B cell (primary cell): ENCODE results near the gene VPS13D. TPM values are rescaled to one million over a fixed set of nuclear protein-coding genes. Genes with fewer than 3 reads are reported as not detected.

Experiments used
- ATAC-seq: fragments of 200-7000 bp; cut with Tn5 transposase; one replicate; pipeline ENCODE4 v1.10.0; 2021; ENCODE audit warnings: low read depth, mild to moderate bottlenecking, moderate number of reproducible peaks, moderate library complexity
- CTCF ChIA-PET: fragments of 350-600 bp; sonication (Branson Sonifier 250); formaldehyde crosslinking; loops from one replicate; lab custom pipeline; 2021; ENCODE audit warnings: antibody characterized with exemption, inconsistent platforms; lab: Charles Lee
- POLR2A ChIA-PET: fragments of 350-600 bp; sonication (Branson Sonifier 250); formaldehyde crosslinking; loops from one replicate; lab custom pipeline; 2021; ENCODE audit warnings: antibody characterized with exemption; lab: Charles Lee
- DNase-seq: peaks from one replicate; pipeline ENCODE4 v3.0.0; 2013
- H2AFZ ChIP-seq: 2 replicates; pipeline ENCODE4 v1.6.1; 2012; ENCODE audit warnings: mild to moderate bottlenecking, low read depth, low read length; ENCODE audit not compliant: insufficient read depth, poor library complexity, severe bottlenecking
- H3K27ac ChIP-seq, 2 donors: 1 replicate in 1 of 2; 2 replicates in 1 of 2; pipeline ENCODE4 v1.5.1; 2012 to 2013; ENCODE audit warnings: low read length in 2 of 2, mild to moderate bottlenecking in 2 of 2, moderate library complexity in 1 of 2
- H3K27me3 ChIP-seq, 4 experiments: fragments of 200-600 bp in 1 of 4; sonication (generic) in 1 of 4; replicated peaks in 1 of 4; 1 replicate in 2 of 4; 2 replicates in 2 of 4; pipeline versions ENCODE4 v1.6.1 to v1.7.0; 2013 to 2016; ENCODE audit warnings: low read length in 3 of 4, mild to moderate bottlenecking in 2 of 4, mixed read lengths in 1 of 4, moderate library complexity in 1 of 4; ENCODE audit not compliant: insufficient read depth in 4 of 4, control insufficient read depth in 3 of 4; ENCODE audit errors: control extremely low read depth in 1 of 4
- H3K36me3 ChIP-seq, 2 experiments: replicated peaks in 1 of 2; 1 replicate in 1 of 2; 2 replicates in 1 of 2; pipeline versions ENCODE4 v1.6.1 to v1.7.1; 2013; ENCODE audit warnings: low read length in 1 of 2; ENCODE audit not compliant: insufficient read depth in 2 of 2, control insufficient read depth in 1 of 2; ENCODE audit errors: control extremely low read depth in 1 of 2, extremely low read depth in 1 of 2
- H3K4me1 ChIP-seq, 2 donors: fragments of 200-600 bp in 1 of 2; sonication (generic) in 1 of 2; 1 replicate in 1 of 2; 2 replicates in 1 of 2; pipeline versions ENCODE4 v1.5.1 to v1.6.1; 2013 to 2017; ENCODE audit warnings: low read length in 2 of 2; ENCODE audit not compliant: control insufficient read depth in 2 of 2, insufficient read depth in 2 of 2
- H3K4me2 ChIP-seq: replicated peaks from 2 replicates; pipeline ENCODE3; 2012; ENCODE audit warnings: mild to moderate bottlenecking, low read depth, low read length; ENCODE audit not compliant: poor library complexity, severe bottlenecking
- H3K4me3 ChIP-seq, 5 experiments: fragments of 200-600 bp in 1 of 5; sonication (generic) in 1 of 5; 1 replicate in 3 of 5; 2 replicates in 2 of 5; pipeline versions ENCODE4 v1.5.1 to v1.7.0; 2011 to 2016; ENCODE audit warnings: low read length in 4 of 5, mild to moderate bottlenecking in 4 of 5, low read depth in 2 of 5, control low read depth in 1 of 5, moderate library complexity in 1 of 5; ENCODE audit not compliant: insufficient read depth in 1 of 5; ENCODE audit errors: control extremely low read depth in 1 of 5, extremely low read depth in 1 of 5
- H3K79me2 ChIP-seq: fragments of 200-600 bp; sonication (generic); one replicate; pipeline ENCODE4 v1.6.0; 2016; ENCODE audit warnings: low read length; ENCODE audit not compliant: control insufficient read depth, insufficient read depth
- H3K9ac ChIP-seq: fragments of 200-600 bp; sonication (generic); 2 replicates; pipeline ENCODE4 v1.6.1; 2017; ENCODE audit warnings: mild to moderate bottlenecking, low read length, moderate library complexity
- H3K9me3 ChIP-seq, 3 donors: one replicate each; pipeline versions ENCODE4 v1.6.1 to v1.7.1; 2013; ENCODE audit warnings: low read length in 2 of 3; ENCODE audit not compliant: control insufficient read depth in 2 of 3, insufficient read depth in 1 of 3; ENCODE audit errors: control extremely low read depth in 1 of 3
- H4K20me1 ChIP-seq: 2 replicates; pipeline ENCODE4 v1.6.0; 2012; ENCODE audit warnings: mild to moderate bottlenecking, low read length; ENCODE audit not compliant: insufficient read depth, control insufficient read depth, poor library complexity, severe bottlenecking
- H3K27ac Mint-ChIP-seq: one replicate; pipeline ENCODE4 v1.8.0; 2021; ENCODE audit warnings: mixed read lengths
- H3K27me3 Mint-ChIP-seq: one replicate; pipeline ENCODE4 v1.8.0; 2021; ENCODE audit warnings: mixed read lengths
- H3K4me1 Mint-ChIP-seq: one replicate; pipeline ENCODE4 v1.8.0; 2021; ENCODE audit warnings: mixed read lengths
- H3K4me3 Mint-ChIP-seq: one replicate; pipeline ENCODE4 v1.8.0; 2021; ENCODE audit warnings: mixed read lengths
- H3K9me3 Mint-ChIP-seq: one replicate; pipeline ENCODE4 v1.8.0; 2022; ENCODE audit warnings: mixed read lengths; ENCODE audit not compliant: insufficient read depth
- CTCF ChIP-seq: fragments of 200-600 bp; IDR thresholded peaks from one replicate; pipeline ENCODE4 v1.8.0; 2022; ENCODE audit warnings: antibody characterized with exemption, mild to moderate bottlenecking
- EZH2 ChIP-seq: IDR thresholded peaks from 2 replicates; pipeline ENCODE4 v1.6.1; 2012; ENCODE audit warnings: borderline replicate concordance, low read depth, mild to moderate bottlenecking, moderate library complexity, low read length; ENCODE audit not compliant: insufficient read depth, poor library complexity, severe bottlenecking
- WGBS: methylation state at CpG from one replicate; pipeline ENCODE4 v1.1.5; 2013; ENCODE audit warnings: missing lambda C conversion rate; ENCODE audit not compliant: insufficient coverage; 5-methylcytosine and 5-hydroxymethylcytosine counted together
- intact Hi-C: fragments of 100-400 bp; cut with micrococcal nuclease; formaldehyde crosslinking; loops from one replicate; pipeline ENCODE4 v1.10.0; 2022
- polyA plus RNA-seq: library from polyadenylated mRNA; depleted of rRNA; stranded (reverse); fragments of >200 nt; gene quantifications from 2 replicates; pipeline ENCODE4 v1.2.3, GENCODE V29; 2012
- small RNA-seq: library from RNA; depleted of rRNA; stranded (forward); fragments of <200 nt; gene quantifications from one replicate; pipeline ENCODE3, GENCODE V24; 2012; ENCODE audit warnings: low replicate concordance, low read depth; ENCODE audit not compliant: insufficient read length
- total RNA-seq, 2 donors: library from RNA; stranded (reverse); fragments of 120-200 nt in 1 of 2; gene quantifications; 1 replicate in 1 of 2; 2 replicates in 1 of 2; pipeline versions ENCODE4 v1.2.3 to v1.2.4, GENCODE V29; 2013 to 2022

VPS13D gene
- total and polyA plus RNA-seq, 2 donors (not counting 1 experiment from before 2014, with no cell fraction given) = 29.9 to 104 TPM

GRCh38 chr1:12561121-12561520 is 331.3 kb downstream of the VPS13D start:
- H3K27ac ChIP-seq = no peak overlapping the region
- Mint-ChIP-seq H3K27ac (no peak overlapping the region), H3K4me1 (no peaks in the 10 kb centered on the region), H3K27me3 (peaks cover 6% of the 10 kb centered on the region), H3K9me3 (peaks cover 10% of the 10 kb centered on the region), H3K4me3 (no peak overlapping the region)
- CTCF ChIA-PET = no interaction called here
- no peak for TF ChIP-seq EZH2
- no peak for TF ChIP-seq CTCF
- H2AFZ ChIP-seq = no peak overlapping the region
- H3K79me2 ChIP-seq = no peaks in the 10 kb centered on the region
- intact Hi-C loops = no loop called here
- no peak overlapping the region for H3K9ac ChIP-seq
- H3K27me3 ChIP-seq = no peaks in the 10 kb centered on the region
- peaks cover 2 to 47% (median 26%) of the 10 kb centered on the region in 3 donors for H3K9me3 ChIP-seq
- POLR2A ChIA-PET = no interaction called here
- WGBS = 96% methylated on average over 7 of the region's 7 CpGs
- no peaks in the 10 kb centered on the region for H3K36me3 ChIP-seq
- H3K4me3 ChIP-seq = no peak overlapping the region
- no peak overlapping the region for H3K4me2 ChIP-seq
- no peaks in the 10 kb centered on the region for H4K20me1 ChIP-seq
- no peaks in the 10 kb centered on the region for H3K4me1 ChIP-seq
- DNase-seq = no peak
- ATAC-seq = no peak

Small RNAs within 50 kb of the gene (small RNA-seq; reads per million reads assigned to genes)
- not detected for gene MIR4632
- not detected for gene RF00156
- not detected for gene SNORA59A

Other genes with a start within 250 kb of the VPS13D start
- 41.7 and 50.0 TPM in 2 replicates for gene MFN2, start 249.6 kb upstream of the VPS13D start, total RNA-seq
- 24.0 and 31.0 TPM in 2 replicates for gene MFN2, start 249.6 kb upstream of the VPS13D start, polyA plus RNA-seq
- gene MIIP, start 210.5 kb upstream of the VPS13D start, total RNA-seq = 71.9 and 72.5 TPM in 2 replicates
- 117 and 128 TPM in 2 replicates for gene MIIP, start 210.5 kb upstream of the VPS13D start, polyA plus RNA-seq
- 0.34 and 0.57 TPM in 2 replicates for gene TNFRSF8, start 166.7 kb upstream of the VPS13D start, total RNA-seq
- gene TNFRSF8, start 166.7 kb upstream of the VPS13D start, polyA plus RNA-seq = 0.10 and 0.36 TPM in 2 replicates
- gene TNFRSF1B, start 63.0 kb upstream of the VPS13D start, total RNA-seq = 86.6 and 99.4 TPM in 2 replicates
- 22.2 and 37.7 TPM in 2 replicates for gene TNFRSF1B, start 63.0 kb upstream of the VPS13D start, polyA plus RNA-seq